Sigmoid colon (tissue), 4 donors: Measurements from ENCODE around the gene SCYGR2.

Source experiments
- EP300 ChIP-seq, 4 donors: sonication (generic); formaldehyde crosslinking; IDR thresholded peaks; one replicate each; pipeline ENCODE4 v1.6.1; 2017; ENCODE audit warnings: antibody characterized with exemption in 4 of 4
- POLR2A ChIP-seq, 2 donors: fragments of 450-650 bp; IDR thresholded peaks; one replicate each; pipeline ENCODE4 v1.6.1; 2016; ENCODE audit warnings: antibody characterized with exemption in 2 of 2, mild to moderate bottlenecking in 2 of 2, moderate library complexity in 2 of 2

GRCh38 chr2:227606476-227606875 is 7.8 kb downstream of the SCYGR2 start:
- TF ChIP-seq POLR2A (IDR thresholded peaks at IDR 0.05) (no peak), EP300 (IDR thresholded peaks at IDR 0.05) (no peak)
